Transverse colon (tissue), 4 donors: ENCODE measurements around the gene ADAM12. TPM values are rescaled to one million over a fixed set of nuclear protein-coding genes. Genes with fewer than 3 reads are reported as not detected.

Experiments used
- DNase-seq: peaks from one replicate; pipeline ENCODE4 v3.0.0-alpha.2; 2019
- H3K27ac ChIP-seq, 4 donors: fragments of 200-600 bp; sonication (generic); 2 replicates each; pipeline ENCODE4 v1.5.1; 2016 to 2018; ENCODE audit warnings: inconsistent platforms in 4 of 4
- H3K27me3 ChIP-seq: fragments of 200-600 bp; sonication (generic); 2 replicates; pipeline ENCODE4 v1.5.1; 2017; ENCODE audit warnings: inconsistent platforms
- H3K36me3 ChIP-seq, 4 donors: fragments of 200-600 bp; sonication (generic); 2 replicates each; pipeline ENCODE4 v1.5.1; 2017 to 2019; ENCODE audit warnings: inconsistent platforms in 4 of 4
- H3K4me1 ChIP-seq, 4 donors: fragments of 200-600 bp; sonication (generic); 2 replicates each; pipeline ENCODE4 v1.5.1; 2017 to 2020; ENCODE audit warnings: inconsistent platforms in 4 of 4
- H3K4me3 ChIP-seq, 4 donors: fragments of 200-600 bp; sonication (generic); 1 replicate in 1 of 4; 2 replicates in 3 of 4; pipeline versions ENCODE4 v1.5.1 to v1.6.1; 2017 to 2019; ENCODE audit warnings: inconsistent platforms in 4 of 4
- H3K9me3 ChIP-seq, 2 donors: fragments of 200-600 bp; sonication (generic); 2 replicates each; pipeline ENCODE4 v1.5.1; 2017 to 2019; ENCODE audit warnings: inconsistent platforms in 2 of 2
- CTCF ChIP-seq, 5 experiments: fragments of 200-600 bp in 3 of 5; fragments of 450-650 bp in 2 of 5; sonication (generic) in 3 of 5; IDR thresholded peaks; 1 replicate in 2 of 5; 2 replicates in 3 of 5; pipeline ENCODE4 v1.5.1; 2016 to 2017; ENCODE audit warnings: antibody characterized with exemption in 5 of 5, inconsistent platforms in 3 of 5, mild to moderate bottlenecking in 2 of 5, moderate library complexity in 1 of 5
- EP300 ChIP-seq: sonication (generic); formaldehyde crosslinking; IDR thresholded peaks from one replicate; pipeline ENCODE4 v1.6.1; 2017; ENCODE audit warnings: antibody characterized with exemption, low read depth
- POLR2A ChIP-seq: fragments of 450-650 bp; IDR thresholded peaks from one replicate; pipeline ENCODE4 v1.6.1; 2016; ENCODE audit warnings: antibody characterized with exemption, mild to moderate bottlenecking, moderate library complexity
- POLR2AphosphoS5 ChIP-seq, 3 donors: sonication (generic); formaldehyde crosslinking; IDR thresholded peaks; one replicate each; pipeline ENCODE4 v1.6.1; 2016; ENCODE audit warnings: antibody characterized with exemption in 3 of 3
- WGBS, 2 donors: methylation state at CpG; one replicate each; pipeline ENCODE4 v1.1.5; 2018; ENCODE audit warnings: low coverage in 1 of 2; 5-methylcytosine and 5-hydroxymethylcytosine counted together
- in situ Hi-C, 4 donors: fragments of 200-750 bp; cut with MboI; loops; one replicate each; pipeline versions ENCODE4 v1.15.0 to v1.15.1; 2017; ENCODE audit warnings: low sequenced_read_pairs in 3 of 4, low pct_ligation_motif_present in 1 of 4, low pct_unique_long_range_greater_than_20kb in 1 of 4
- intact Hi-C: fragments of 100-400 bp; cut with DNase I; formaldehyde crosslinking; loops from one replicate; pipeline ENCODE4 v1.15.1; 2023; ENCODE audit warnings: low total_unique reads
- total RNA-seq, 4 donors: library from RNA; depleted of rRNA; stranded (reverse); fragments of >200 nt; gene quantifications; one replicate each; pipeline ENCODE4 v1.1.0, GENCODE V29; 2016

ADAM12 gene
- total RNA-seq, 4 donors from 2014 or later: 0.14 to 2.2 (median 1.1) TPM; not detected in 1

DNA sequence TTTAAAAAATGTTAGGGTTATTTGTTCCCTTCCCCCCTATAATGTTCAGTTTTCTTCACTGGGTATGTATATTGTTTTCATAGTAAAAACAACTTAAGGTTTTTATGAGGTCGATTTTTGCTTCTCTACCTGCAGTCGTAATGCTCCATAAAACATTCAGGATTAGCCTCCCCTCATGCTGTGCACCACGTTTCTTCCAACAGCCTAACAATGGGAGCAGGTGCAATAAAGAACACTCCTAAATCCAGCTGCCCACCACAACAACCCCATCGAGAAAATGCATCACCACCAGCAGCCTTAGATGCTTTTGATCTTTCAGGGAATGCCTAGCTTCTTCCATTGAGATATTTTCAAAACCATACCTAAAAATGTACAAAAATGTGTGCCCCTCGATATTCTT lies 111.1 kb downstream of the ADAM12 start:
- Histone ChIP-seq H3K9me3 (no peaks in the 10 kb centered on the region), H3K4me1 (no peaks in the 10 kb centered on the region), H3K27me3 (no peaks in the 10 kb centered on the region), H3K4me3 (no peak overlapping the region), H3K36me3 (no peaks in the 10 kb centered on the region), H3K27ac (no peak overlapping the region)
- in situ Hi-C loops: no loop called here
- intact Hi-C loops: no loop called here
- TF ChIP-seq CTCF (IDR thresholded peaks at IDR 0.05) (no peak), EP300 (no peak), POLR2A (no peak)
- 29 to 37% methylated on average over 5 of the region's 5 CpGs for WGBS, 2 donors
- DNase-seq: no peak

DNA sequence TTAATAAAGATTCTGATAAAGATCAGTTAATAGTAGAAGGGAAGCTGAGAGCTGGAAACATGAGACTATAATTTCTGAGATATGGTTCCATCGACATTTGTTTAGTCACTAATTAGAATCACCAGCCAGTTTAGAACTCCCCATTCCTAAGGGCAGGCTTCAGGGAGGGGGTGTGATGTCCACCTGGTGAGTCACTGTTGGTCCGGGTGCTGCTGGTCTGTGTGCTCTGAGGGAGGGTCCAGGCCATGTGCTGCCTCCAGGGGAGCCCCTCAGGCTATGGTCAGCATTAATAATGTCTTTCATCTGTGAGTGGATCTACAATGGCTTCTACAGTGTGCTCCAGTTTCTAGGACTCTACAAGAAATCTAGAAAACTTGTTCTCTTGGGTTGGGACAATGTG lies 115.8 kb downstream of the ADAM12 start:
- no peak for TF ChIP-seq EP300
- TF ChIP-seq POLR2A: no peak
- no peak for TF ChIP-seq CTCF (IDR thresholded peaks at IDR 0.05)
- no peak for TF ChIP-seq POLR2AphosphoS5 (IDR thresholded peaks at IDR 0.05)
- 72 to 100% methylated on average over 1 to 2 of the region's 2 CpGs for WGBS, 2 donors
- intact Hi-C loops: no loop called here

GRCh38 chr10:126270111-126270510 lies 118.2 kb downstream of the ADAM12 start:
- DNase-seq: no peak
- H3K36me3 ChIP-seq: no peaks in the 10 kb centered on the region
- in situ Hi-C loops: no loop called here
- no peaks in the 10 kb centered on the region for H3K4me1 ChIP-seq
- TF ChIP-seq CTCF (IDR thresholded peaks at IDR 0.05) (no peak), POLR2A (no peak), POLR2AphosphoS5 (IDR thresholded peaks at IDR 0.05) (no peak), EP300 (no peak)
- intact Hi-C loops: no loop called here
- no peak overlapping the region for H3K4me3 ChIP-seq
- no peaks in the 10 kb centered on the region for H3K9me3 ChIP-seq
- H3K27me3 ChIP-seq: no peaks in the 10 kb centered on the region
- 83 to 94% methylated on average over 3 to 5 of the region's 5 CpGs for WGBS, 2 donors
- no peak overlapping the region for H3K27ac ChIP-seq

More for the DNA sequence above, 115.8 kb downstream of the ADAM12 start:
- in situ Hi-C loops: no loop called here
- no peaks in the 10 kb centered on the region for H3K27me3 ChIP-seq
- H3K4me3 ChIP-seq: no peak overlapping the region
- no peak for DNase-seq
- H3K9me3 ChIP-seq: no peaks in the 10 kb centered on the region
- H3K36me3 ChIP-seq: no peaks in the 10 kb centered on the region
- no peak overlapping the region for H3K27ac ChIP-seq
- no peaks in the 10 kb centered on the region for H3K4me1 ChIP-seq

- intact Hi-C loops: no loop called here
- TF ChIP-seq POLR2AphosphoS5 (IDR thresholded peaks at IDR 0.05) (no peak), POLR2A (no peak), EP300 (no peak), CTCF (IDR thresholded peaks at IDR 0.05) (no peak)
- no peak overlapping the region for H3K27ac ChIP-seq
- DNase-seq: no peak
- no peaks in the 10 kb centered on the region for H3K4me1 ChIP-seq
- no peaks in the 10 kb centered on the region for H3K9me3 ChIP-seq
- H3K27me3 ChIP-seq: no peaks in the 10 kb centered on the region
- H3K36me3 ChIP-seq: no peaks in the 10 kb centered on the region
- no peak overlapping the region for H3K4me3 ChIP-seq
- WGBS, 2 donors: 64% methylated on average over 9 to 12 of the region's 12 CpGs
- in situ Hi-C loops: no loop called here
Observed at GRCh38 chr10:126268013-126268920, 120.0 kb downstream of the ADAM12 start.
